Sciatic nerve (tissue), 2 donors: Measurements from ENCODE around the gene ENTPD2. TPM values are rescaled to one million over a fixed set of nuclear protein-coding genes. Genes with fewer than 3 reads are reported as not detected.

Experiments
- ATAC-seq: fragments of 200-7000 bp; cut with Tn5 transposase; one replicate; pipeline ENCODE4 v1.9.1; 2020; ENCODE audit warnings: mild to moderate bottlenecking, moderate library complexity
- DNase-seq: peaks from one replicate; pipeline ENCODE4 v3.0.0-alpha.2; 2020; ENCODE audit warnings: low spot score
- intact Hi-C: fragments of 100-400 bp; cut with DNase I; formaldehyde crosslinking; loops from one replicate; pipeline ENCODE4 v1.14.2; 2022
- total RNA-seq: library from RNA; stranded (reverse); fragmentation: NEBNext Ultra II Directional; extraction: Animal tissue kit (Norgen Biotek cat#: 25700); gene quantifications from one replicate; pipeline ENCODE4 v1.2.1, GENCODE V29; 2021
- donor health status: DM: no; HTN: no; CAD: no.
- donor health status: DM: no; HTN: no; CAD: no.

The ENTPD2 gene
- total RNA-seq, 1 donor from 2014 or later, result 24.3 TPM

- ATAC-seq, result peak; percentile 25
- intact Hi-C loops, result no loop called here
- DNase-seq, result no peak
These were observed 4.1 kb downstream of the ENTPD2 start for GRCh38 chr9:137049544-137050449.

- intact Hi-C loops, result no loop called here
- no peak for DNase-seq
- no peak for ATAC-seq
These were observed 5.0 kb downstream of the ENTPD2 start for GRCh38 chr9:137048655-137049543.

- peak; percentile 76 for ATAC-seq
- DNase-seq, result peak; percentile 88
- intact Hi-C loops, result no loop called here
These were observed 7.6 kb downstream of the ENTPD2 start, which contains the start of gene NPDC1 for GRCh38 chr9:137046088-137046787. NPDC1 (minus strand) TSS chr9:137046177; CDS start chr9:137045989, 188 bp downstream.

- intact Hi-C loops, result no loop called here
- ATAC-seq, result no peak
These were observed 8.4 kb downstream of the ENTPD2 start for GRCh38 chr9:137045294-137046087.

GRCh38 chr9:137044502-137045177 lies 9.2 kb downstream of the ENTPD2 start:
- ATAC-seq, result no peak
- no peak for DNase-seq
- intact Hi-C loops, result no loop called here

More at GRCh38 chr9:137045294-137046087, 8.4 kb downstream of the ENTPD2 start:
- DNase-seq, result no peak

- no peak for ATAC-seq
- intact Hi-C loops, result no loop called here
These were observed 9.8 kb downstream of the ENTPD2 start for GRCh38 chr9:137044037-137044436.

GRCh38 chr9:137042751-137043727 lies 10.8 kb downstream of the ENTPD2 start:
- DNase-seq (no peak), ATAC-seq (no peak)
- intact Hi-C loops, result no loop called here

More at GRCh38 chr9:137044037-137044436, 9.8 kb downstream of the ENTPD2 start:
- DNase-seq, result no peak

- intact Hi-C loops, result no loop called here
- no peak for ATAC-seq
- DNase-seq, result no peak
These were observed 12.7 kb downstream of the ENTPD2 start for GRCh38 chr9:137041124-137041523.

GRCh38 chr9:137040568-137040967 lies 13.3 kb downstream of the ENTPD2 start:
- intact Hi-C loops, result no loop called here

GRCh38 chr9:137039611-137040366 lies 14.1 kb downstream of the ENTPD2 start:
- ATAC-seq (no peak), DNase-seq (no peak)
- intact Hi-C loops, result loop anchor here (5.0 kb wide), 1 partner anchor 92 kb away; the partner anchor contains the start of gene C8G

More at GRCh38 chr9:137040568-137040967, 13.3 kb downstream of the ENTPD2 start:
- ATAC-seq (no peak), DNase-seq (no peak)

GRCh38 chr9:137038916-137039315 lies 14.9 kb downstream of the ENTPD2 start:
- DNase-seq (no peak), ATAC-seq (no peak)
- intact Hi-C loops, result loop anchor here (5.0 kb wide), 1 partner anchor 92 kb away; the partner anchor contains the start of gene C8G

GRCh38 chr9:137037483-137037882 lies 16.4 kb downstream of the ENTPD2 start:
- intact Hi-C loops, result loop anchor here (5.0 kb wide), 1 partner anchor 90 kb away; the partner anchor contains the start of gene C8G
- ATAC-seq, result no peak
- no peak for DNase-seq

GRCh38 chr9:137037035-137037434 lies 16.8 kb downstream of the ENTPD2 start:
- intact Hi-C loops, result loop anchor here (5.0 kb wide), 1 partner anchor 90 kb away; the partner anchor contains the start of gene C8G
- no peak for DNase-seq
- ATAC-seq, result no peak

GRCh38 chr9:137035937-137036336 lies 17.9 kb downstream of the ENTPD2 start:
- intact Hi-C loops, result loop anchor here (5.0 kb wide), 1 partner anchor 89 kb away; the partner anchor contains the start of gene C8G
- ATAC-seq (no peak), DNase-seq (no peak)

- DNase-seq (no peak), ATAC-seq (peak; percentile 1)
- intact Hi-C loops, result loop anchor here (5.0 kb wide), 1 partner anchor 88 kb away; the partner anchor contains the start of gene C8G
These were observed 18.4 kb downstream of the ENTPD2 start for GRCh38 chr9:137035507-137035834.
